HepG2 (cell line): ENCODE results near the gene STIP1. TPM values are rescaled to one million over a fixed set of nuclear protein-coding genes. Genes with fewer than 3 reads are reported as not detected.
A peak's percentile ranks its signal among the peaks of the same experiment; 100 is the strongest.

Experiments used
- AHR ChIP-seq: IDR thresholded peaks from 2 replicates; pipeline ENCODE4 v1.6.1; 2018; ENCODE audit warnings: missing genetic modification reagents, missing compliant biosample characterization
- ATRX ChIP-seq: sonication (generic); formaldehyde crosslinking; IDR thresholded peaks from 2 replicates; pipeline ENCODE4 v1.4.0; 2020; ENCODE audit warnings: missing genetic modification reagents, borderline replicate concordance
- CERS6 ChIP-seq: sonication (generic); formaldehyde crosslinking; IDR thresholded peaks from 2 replicates; pipeline ENCODE4 v1.5.0; 2020; ENCODE audit warnings: missing genetic modification reagents
- CHCHD3 ChIP-seq: sonication (generic); formaldehyde crosslinking; IDR thresholded peaks from 2 replicates; pipeline ENCODE4 v1.8.0; 2022; ENCODE audit warnings: mild to moderate bottlenecking, missing genetic modification reagents, moderate library complexity
- DRAP1 ChIP-seq: IDR thresholded peaks from 2 replicates; pipeline ENCODE4 v1.6.1; 2016; ENCODE audit warnings: missing genetic modification reagents, missing compliant biosample characterization
- ELF4 ChIP-seq: sonication (generic); formaldehyde crosslinking; IDR thresholded peaks from 2 replicates; pipeline ENCODE4 v1.5.0; 2020; ENCODE audit warnings: missing genetic modification reagents, mild to moderate bottlenecking, moderate library complexity, borderline replicate concordance
- GPN1 ChIP-seq: sonication (generic); formaldehyde crosslinking; IDR thresholded peaks from 2 replicates; pipeline ENCODE4 v1.5.1; 2020; ENCODE audit warnings: missing genetic modification reagents, borderline replicate concordance
- HMG20A ChIP-seq: IDR thresholded peaks from 2 replicates; pipeline ENCODE4 v1.6.1; 2016; ENCODE audit warnings: borderline replicate concordance
- KLF6 ChIP-seq: IDR thresholded peaks from 2 replicates; pipeline ENCODE4 v1.8.0; 2016; ENCODE audit warnings: missing biosample characterization, missing genetic modification reagents
- MATR3 ChIP-seq: sonication (generic); formaldehyde crosslinking; IDR thresholded peaks from 2 replicates; pipeline ENCODE4 v1.4.0; 2020; ENCODE audit warnings: missing genetic modification reagents
- MEIS2 ChIP-seq: sonication (generic); formaldehyde crosslinking; IDR thresholded peaks from 2 replicates; pipeline ENCODE4 v1.9.0; 2021; ENCODE audit warnings: mild to moderate bottlenecking, missing genetic modification reagents
- NFAT5 ChIP-seq: sonication (generic); formaldehyde crosslinking; IDR thresholded peaks from 2 replicates; pipeline ENCODE4 v1.4.0; 2020; ENCODE audit warnings: missing genetic modification reagents
- NR3C1 ChIP-seq: sonication (generic); formaldehyde crosslinking; IDR thresholded peaks from 2 replicates; pipeline ENCODE4 v1.4.0; 2020; ENCODE audit warnings: missing genetic modification reagents
- PAF1 ChIP-seq: IDR thresholded peaks from 2 replicates; pipeline ENCODE4 v1.6.1; 2016; ENCODE audit warnings: missing genetic modification reagents, missing compliant biosample characterization
- POLR2A ChIP-seq, 2 experiments: IDR thresholded peaks; 2 replicates each; pipeline ENCODE4 v1.6.1; 2011; ENCODE audit warnings: low read depth in 2 of 2, low read length in 2 of 2, mild to moderate bottlenecking in 1 of 2, moderate library complexity in 1 of 2; ENCODE audit not compliant: insufficient read depth in 1 of 2
- PRPF4 ChIP-seq: fragments of 200-400 bp; formaldehyde crosslinking; IDR thresholded peaks from 2 replicates; pipeline ENCODE4 v1.6.1; 2016; ENCODE audit warnings: low read length, low read depth; ENCODE audit not compliant: poor library complexity, severe bottlenecking
- TCF7L2 ChIP-seq: IDR thresholded peaks from 2 replicates; pipeline ENCODE4 v1.6.1; 2011; ENCODE audit warnings: mild to moderate bottlenecking, low read depth, low read length, moderate library complexity
- TRIM22 ChIP-seq: fragments of 450-650 bp; IDR thresholded peaks from 2 replicates; pipeline ENCODE4 v1.6.1; 2017
- ZC3H13 ChIP-seq: sonication (generic); formaldehyde crosslinking; IDR thresholded peaks from 2 replicates; pipeline ENCODE4 v1.8.1; 2023; ENCODE audit warnings: mild to moderate bottlenecking, missing genetic modification reagents, moderate library complexity
- ZNF33A ChIP-seq: sonication (generic); formaldehyde crosslinking; IDR thresholded peaks from 2 replicates; pipeline ENCODE4 v1.5.1; 2020; ENCODE audit warnings: missing genetic modification reagents, mild to moderate bottlenecking, moderate library complexity, borderline replicate concordance
- ZNF414 ChIP-seq: sonication (generic); formaldehyde crosslinking; IDR thresholded peaks from 2 replicates; pipeline ENCODE4 v1.5.0; 2020; ENCODE audit warnings: missing genetic modification reagents
- ZNF841 ChIP-seq: sonication (generic); formaldehyde crosslinking; IDR thresholded peaks from 2 replicates; pipeline ENCODE4 v1.8.1; 2023; ENCODE audit warnings: missing genetic modification reagents, borderline replicate concordance
- polyA plus RNA-seq, 8 experiments: library from polyadenylated mRNA; depleted of rRNA in 3 of 8; stranded (reverse) in 7 of 8; unstranded in 1 of 8; fragments of >200 nt; fragmentation: Illumina TruSeq in 4 of 8; extraction: Trizol in 4 of 8; gene quantifications; 2 replicates each; pipeline versions ENCODE4 v1.2.1 to v1.2.3, GENCODE V29; 2011 to 2016; ENCODE audit warnings: low read depth in 4 of 8, missing spikeins in 1 of 8, mixed read lengths in 1 of 8; ENCODE audit not compliant: insufficient read depth in 1 of 8
- total RNA-seq, 5 experiments: library from RNA; depleted of rRNA; stranded (reverse); fragments of >200 nt; fragmentation: Illumina TruSeq; extraction: Trizol; gene quantifications; 2 replicates each; pipeline ENCODE4 v1.2.3, GENCODE V29; 2016; ENCODE audit warnings: low read depth in 1 of 5

STIP1 gene
- total and polyA plus RNA-seq, 2 of the 13 experiments (the other 11 are each of a cell fraction or from before 2014, with no cell fraction given), result 81.1 to 217 TPM

GRCh38 chr11:64246871-64247728 is 61.1 kb downstream of the STIP1 start, which contains the start of gene PPP1R14B (continued):
- TF ChIP-seq NR3C1 (CRISPR knock-in tag) (no peak), PAF1 (CRISPR knock-in tag) (no peak), GPN1 (CRISPR knock-in tag) (no peak), AHR (CRISPR knock-in tag) (peak; percentile 44; the same call in 1 of the 2 replicates), ELF4 (no peak), HMG20A (CRISPR knock-in tag) (no peak), ATRX (no peak), TRIM22 (no peak), ZNF414 (CRISPR knock-in tag) (no peak; the same call in 1 of the 2 replicates), NFAT5 (CRISPR knock-in tag) (no peak), ZNF841 (no peak), MATR3 (CRISPR knock-in tag) (no peak), CERS6 (CRISPR knock-in tag) (no peak), PRPF4 (peak; percentile 59), DRAP1 (CRISPR knock-in tag) (peak; percentile 11; the same call in 1 of the 2 replicates), ZC3H13 (CRISPR knock-in tag) (no peak), TCF7L2 (no peak), KLF6 (CRISPR knock-in tag) (0 out of 2 replicates have a peak, but pooled peaks have one; percentile 51), POLR2A (IDR thresholded peaks at IDR 0.05; ENCODE audit: insufficient read depth in 1 of 2, low read depth in 2 of 2, low read length in 2 of 2) (peak in 1 of 2 experiments; percentile 44; a peak in 1 of 4 replicates), MEIS2 (CRISPR knock-in tag) (no peak), CHCHD3 (CRISPR knock-in tag) (peak; percentile 94; the same call in 1 of the 2 replicates), ZNF33A (CRISPR knock-in tag) (no peak)
